H9 (cell line): Measurements from ENCODE around the gene SS18L1. TPM values are rescaled to one million over a fixed set of nuclear protein-coding genes. Genes with fewer than 3 reads are reported as not detected.

Experiments
- DNase-seq: peaks from one replicate; pipeline ENCODE4 v3.0.0-alpha.2; 2017
- H2AFZ ChIP-seq: one replicate; pipeline ENCODE4 v1.6.1; 2013; ENCODE audit warnings: mild to moderate bottlenecking, low read length, control low read depth, moderate library complexity
- H2AK5ac ChIP-seq: 2 replicates; pipeline ENCODE4 v1.6.1; 2013; ENCODE audit warnings: low read length, control low read depth, mixed read lengths; ENCODE audit not compliant: insufficient read length
- H2BK120ac ChIP-seq: one replicate; pipeline ENCODE4 v1.6.1; 2013; ENCODE audit warnings: low read depth, mild to moderate bottlenecking, low read length, control low read depth, inconsistent platforms; ENCODE audit not compliant: poor library complexity, severe bottlenecking
- H2BK12ac ChIP-seq: 2 replicates; pipeline ENCODE4 v1.6.1; 2013; ENCODE audit warnings: low read length, control low read depth, mixed read lengths, low read depth; ENCODE audit not compliant: insufficient read length
- H2BK15ac ChIP-seq: 2 replicates; pipeline ENCODE4 v1.6.1; 2013; ENCODE audit warnings: low read depth, low read length, control low read depth
- H2BK20ac ChIP-seq: one replicate; pipeline ENCODE4 v1.6.1; 2013; ENCODE audit warnings: low read depth, mild to moderate bottlenecking, low read length, control low read depth, inconsistent platforms; ENCODE audit not compliant: poor library complexity, severe bottlenecking
- H2BK5ac ChIP-seq: 2 replicates; pipeline ENCODE4 v1.6.1; 2013; ENCODE audit warnings: low read length, control low read depth, mixed read lengths; ENCODE audit not compliant: insufficient read length
- H3K14ac ChIP-seq: 2 replicates; pipeline ENCODE4 v1.6.1; 2013; ENCODE audit warnings: low read length, control low read depth; ENCODE audit not compliant: insufficient read depth
- H3K18ac ChIP-seq: 2 replicates; pipeline ENCODE4 v1.6.1; 2013; ENCODE audit warnings: low read depth, mild to moderate bottlenecking, mixed read lengths, low read length, control low read depth; ENCODE audit not compliant: insufficient read length
- H3K23ac ChIP-seq: 2 replicates; pipeline ENCODE4 v1.6.1; 2013; ENCODE audit warnings: low read length, control low read depth, mixed read lengths, low read depth; ENCODE audit not compliant: insufficient read length
- H3K23me2 ChIP-seq: 2 replicates; pipeline ENCODE4 v1.6.1; 2013; ENCODE audit warnings: low read depth, mild to moderate bottlenecking, mixed read lengths, low read length, control low read depth; ENCODE audit not compliant: insufficient read length, poor library complexity, severe bottlenecking
- H3K27ac ChIP-seq: 2 replicates; pipeline ENCODE4 v1.5.1; 2013; ENCODE audit warnings: low read length, control low read depth, mixed read lengths, low read depth; ENCODE audit not compliant: insufficient read length
- H3K27me3 ChIP-seq: 2 replicates; pipeline ENCODE4 v1.6.1; 2013; ENCODE audit warnings: low read length, control low read depth, inconsistent platforms; ENCODE audit not compliant: insufficient read depth
- H3K4ac ChIP-seq: 2 replicates; pipeline ENCODE4 v1.6.1; 2013; ENCODE audit warnings: low read depth, mild to moderate bottlenecking, control low read depth, inconsistent platforms, low read length, moderate library complexity
- H3K4me1 ChIP-seq: 2 replicates; pipeline ENCODE4 v1.6.1; 2013; ENCODE audit warnings: low read length, control low read depth, inconsistent platforms; ENCODE audit not compliant: insufficient read depth
- H3K4me2 ChIP-seq: 2 replicates; pipeline ENCODE4 v1.6.1; 2013; ENCODE audit warnings: low read length, control low read depth, mixed read lengths; ENCODE audit not compliant: insufficient read length, insufficient read depth
- H3K56ac ChIP-seq: 2 replicates; pipeline ENCODE4 v1.6.1; 2013; ENCODE audit warnings: low read depth, mild to moderate bottlenecking, mixed read lengths, low read length, control low read depth; ENCODE audit not compliant: insufficient read length
- H3K79me1 ChIP-seq: 2 replicates; pipeline ENCODE4 v1.6.1; 2013; ENCODE audit warnings: low read depth, mild to moderate bottlenecking, moderate library complexity, low read length, control low read depth, inconsistent platforms; ENCODE audit not compliant: insufficient read depth, poor library complexity, severe bottlenecking
- H3K79me2 ChIP-seq: 2 replicates; pipeline ENCODE4 v1.6.1; 2013; ENCODE audit warnings: low read length, control low read depth, inconsistent platforms; ENCODE audit not compliant: insufficient read depth
- H3K9ac ChIP-seq: 2 replicates; pipeline ENCODE4 v1.6.1; 2013; ENCODE audit warnings: low read length, control low read depth, mixed read lengths; ENCODE audit not compliant: insufficient read length; ENCODE audit errors: extremely low read depth
- H3K9me3 ChIP-seq: one replicate; pipeline ENCODE4 v1.6.1; 2013; ENCODE audit warnings: low read depth, low read length, inconsistent platforms; ENCODE audit not compliant: control insufficient read depth
- H3T11ph ChIP-seq: one replicate; pipeline ENCODE4 v1.6.1; 2013; ENCODE audit warnings: mild to moderate bottlenecking, low read length, control low read depth, inconsistent platforms
- H4K20me1 ChIP-seq: one replicate; pipeline ENCODE4 v1.6.1; 2013; ENCODE audit not compliant: control insufficient read depth, insufficient read length, insufficient read depth
- H4K5ac ChIP-seq: 2 replicates; pipeline ENCODE4 v1.6.1; 2013; ENCODE audit warnings: low read depth, mild to moderate bottlenecking, mixed read lengths, low read length, control low read depth; ENCODE audit not compliant: insufficient read length
- H4K8ac ChIP-seq: replicated peaks from 2 replicates; pipeline ENCODE4 v1.6.1; 2013; ENCODE audit warnings: low read length, control low read depth, mixed read lengths, low read depth; ENCODE audit not compliant: insufficient read length
- H4K91ac ChIP-seq: 2 replicates; pipeline ENCODE4 v1.6.1; 2013; ENCODE audit warnings: low read depth, mild to moderate bottlenecking, moderate library complexity, mixed read lengths, low read length, control low read depth; ENCODE audit not compliant: insufficient read length
- H3K27ac Mint-ChIP-seq, 3 experiments: 2 replicates in 2 of 3; 3 replicates in 1 of 3; pipeline ENCODE4 v1.8.0; 2020 to 2021; ENCODE audit warnings: mixed read lengths in 3 of 3, mild to moderate bottlenecking in 1 of 3, moderate library complexity in 1 of 3
- H3K27me3 Mint-ChIP-seq: 2 replicates; pipeline ENCODE4 v1.8.0; 2021; ENCODE audit warnings: low read depth, mild to moderate bottlenecking, moderate library complexity, mixed read lengths
- H3K36me3 Mint-ChIP-seq, 3 experiments: 2 replicates in 2 of 3; 3 replicates in 1 of 3; pipeline ENCODE4 v1.8.0; 2020 to 2021; ENCODE audit warnings: low read depth in 3 of 3, mixed read lengths in 3 of 3; ENCODE audit not compliant: insufficient read depth in 1 of 3
- H3K4me1 Mint-ChIP-seq, 2 experiments: 2 replicates each; pipeline ENCODE4 v1.8.0; 2020; ENCODE audit warnings: mixed read lengths in 2 of 2
- H3K4me3 Mint-ChIP-seq, 2 experiments: 2 replicates in 1 of 2; 3 replicates in 1 of 2; pipeline ENCODE4 v1.8.0; 2020 to 2021; ENCODE audit warnings: mild to moderate bottlenecking in 2 of 2, mixed read lengths in 2 of 2, moderate library complexity in 1 of 2
- H3K9me3 Mint-ChIP-seq, 2 experiments: 2 replicates in 1 of 2; 3 replicates in 1 of 2; pipeline ENCODE4 v1.8.0; 2020; ENCODE audit warnings: mild to moderate bottlenecking in 2 of 2, mixed read lengths in 2 of 2, moderate library complexity in 1 of 2
- CTCF ChIP-seq: fragments of 200-600 bp; sonication (generic); conservative IDR thresholded peaks from 3 replicates; pipeline ENCODE4 v1.8.0; 2021; ENCODE audit warnings: antibody characterized with exemption, mild to moderate bottlenecking
- WGBS: extraction: QIAGEN DNeasy Blood & Tissue Kit; methylation state at CpG from one replicate; pipeline ENCODE4 v1.1.7; 2013; ENCODE audit warnings: missing lambda C conversion rate, low lambda C conversion rate, mixed read lengths; ENCODE audit not compliant: insufficient read length; ENCODE audit errors: extremely low coverage; 5-methylcytosine and 5-hydroxymethylcytosine counted together
- total RNA-seq: library from RNA; stranded (reverse); gene quantifications from 2 replicates; pipeline ENCODE4 v1.2.1, GENCODE V29; 2021

SS18L1 gene
- total RNA-seq, 1 experiment from 2014 or later: 22.2 TPM

DNA sequence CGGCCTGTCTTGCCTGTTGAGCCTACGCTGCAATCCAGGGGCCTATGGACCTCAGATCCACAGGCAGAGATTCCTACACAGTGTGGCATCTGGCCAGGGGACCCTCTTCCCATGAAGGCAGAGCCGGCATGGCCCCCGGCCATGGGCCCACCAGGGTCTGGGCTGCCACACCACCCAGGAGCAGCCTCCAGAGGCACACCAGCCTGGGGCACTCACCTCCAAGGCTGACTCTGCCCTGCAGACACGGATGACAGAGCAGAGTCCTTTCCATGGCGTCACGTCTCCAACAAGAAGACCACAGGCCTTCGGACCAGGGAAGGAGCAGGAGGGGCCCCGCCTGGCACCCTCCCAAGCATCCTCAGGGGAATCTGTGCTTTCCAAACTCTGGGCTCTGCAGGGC, 80.0 kb downstream of the SS18L1 start:
- H3K9me3 Mint-ChIP-seq: no peaks in the 10 kb centered on the region
- H2BK20ac ChIP-seq: no peak overlapping the region
- H3K36me3 Mint-ChIP-seq: no peaks in the 10 kb centered on the region
- no peak overlapping the region for H3K4ac ChIP-seq
- TF ChIP-seq CTCF: no peak
- no peaks in the 10 kb centered on the region for H4K20me1 ChIP-seq
- no peak overlapping the region for H3K27ac ChIP-seq
- no peak overlapping the region for H2AK5ac ChIP-seq
- no peak overlapping the region for H3K27ac Mint-ChIP-seq
- peaks cover 13 to 22% of the 10 kb centered on the region in 2 experiments for H3K4me1 Mint-ChIP-seq
- no peak overlapping the region for H2AFZ ChIP-seq
- H2BK120ac ChIP-seq: no peak overlapping the region
- no peaks in the 10 kb centered on the region for H3K79me2 ChIP-seq
- H3K27me3 Mint-ChIP-seq: peaks cover 71% of the 10 kb centered on the region
- H4K91ac ChIP-seq: no peak overlapping the region
- H2BK5ac ChIP-seq: no peak overlapping the region
- H2BK12ac ChIP-seq: no peak overlapping the region
- H3K4me2 ChIP-seq: no peak overlapping the region
- H3K18ac ChIP-seq: no peak overlapping the region
- H3K56ac ChIP-seq: no peak overlapping the region
- H3K4me3 Mint-ChIP-seq: no peak overlapping the region
- no peak overlapping the region for H4K8ac ChIP-seq
- no peaks in the 10 kb centered on the region; the same call in 1 of the 2 replicates for H3K4me1 ChIP-seq
- H3K9me3 ChIP-seq: no peaks in the 10 kb centered on the region
- no peak for DNase-seq
- no CpG with 5 or more reads among the region's 9 CpGs for WGBS
- H3K14ac ChIP-seq: no peak overlapping the region
- H3T11ph ChIP-seq: no peak overlapping the region
- peaks cover 12% of the 10 kb centered on the region for H3K23me2 ChIP-seq
- H3K79me1 ChIP-seq: no peaks in the 10 kb centered on the region
- H3K23ac ChIP-seq: no peak overlapping the region
- peaks cover 21% of the 10 kb centered on the region; the same call in 1 of the 2 replicates for H3K27me3 ChIP-seq
- H3K9ac ChIP-seq: no peak overlapping the region
- H4K5ac ChIP-seq: no peak overlapping the region
- H2BK15ac ChIP-seq: no peak overlapping the region
